ENCODE results near the gene SLC45A1.
A peak's percentile ranks its signal among the peaks of the same experiment; 100 is the strongest.

SLC45A1 gene

DNA sequence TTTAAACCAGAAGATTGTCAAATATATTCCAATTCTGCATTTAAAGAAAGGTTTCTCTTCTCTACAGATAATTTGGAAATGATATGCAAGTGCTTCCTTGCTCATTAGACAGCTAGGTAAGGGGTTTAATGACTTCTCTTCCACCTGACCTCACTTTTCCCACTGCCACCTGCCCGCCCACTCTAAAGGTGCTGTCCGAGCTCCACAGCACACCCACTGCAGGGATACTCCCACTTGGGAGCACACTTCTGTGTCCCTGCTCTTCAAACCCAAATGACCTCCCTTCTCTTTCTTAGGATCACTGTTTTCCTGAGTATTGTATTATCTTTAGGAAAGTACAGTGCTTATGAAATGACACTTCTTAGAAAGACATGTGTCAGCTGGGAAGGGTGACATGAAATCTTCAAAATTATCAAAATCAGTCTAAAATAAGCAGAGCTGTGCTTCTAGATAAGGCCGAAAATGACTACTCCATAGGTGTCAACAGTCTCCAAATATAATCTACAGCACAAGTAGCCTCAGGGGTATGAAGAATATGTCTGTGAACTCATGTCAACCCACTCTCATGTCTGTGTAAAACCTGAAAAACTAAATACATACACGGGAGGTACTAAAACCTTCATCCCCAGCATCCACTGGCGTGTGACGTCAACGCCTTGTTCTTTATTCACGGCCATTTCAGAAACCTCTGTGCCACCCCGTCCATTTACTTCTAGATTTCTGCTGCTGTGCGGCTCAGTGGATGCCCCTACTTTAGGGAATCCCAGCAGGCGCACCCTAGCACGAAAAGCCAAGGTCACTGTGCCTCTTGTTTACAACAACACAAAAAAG, 71.0 kb downstream of the SLC45A1 start:
- H2BK12ac ChIP-seq (ENCODE audit: low read length): no peak overlapping the region
- H3K14ac ChIP-seq (ENCODE audit: low read length): no peak overlapping the region
- no peak overlapping the region for H3K23ac ChIP-seq (ENCODE audit: low read length)

DNA sequence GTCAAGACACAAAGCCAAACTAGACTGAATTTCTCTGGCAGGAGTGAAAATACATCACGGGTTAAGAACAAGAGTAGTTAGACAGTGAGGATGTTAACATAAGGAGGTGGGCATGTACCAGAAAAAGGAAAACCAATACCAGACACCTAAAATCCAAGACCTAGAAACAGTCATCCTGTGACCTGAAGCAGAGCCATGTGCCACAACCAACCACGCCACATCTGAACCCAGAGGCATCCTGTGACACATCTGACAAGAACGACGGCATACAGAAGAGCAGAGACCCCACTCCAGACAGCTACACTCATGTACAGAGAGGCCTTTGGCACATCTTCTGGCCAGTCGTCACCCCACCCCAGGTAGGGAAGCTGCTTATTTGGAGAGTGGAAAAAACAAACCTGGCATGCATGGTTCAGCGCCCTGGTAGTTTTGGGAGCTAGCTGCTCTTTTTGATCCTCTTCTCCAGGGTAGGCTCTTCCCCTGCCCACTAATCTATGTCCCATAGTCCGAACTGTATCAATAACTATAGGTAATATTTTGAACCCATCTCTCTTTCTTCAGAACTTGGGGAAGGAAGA, 72.1 kb downstream of the SLC45A1 start:
- no peak overlapping the region for H3K23ac ChIP-seq (ENCODE audit: low read length)
- no CpG with 5 or more reads among the region's 7 CpGs for WGBS (ENCODE audit: extremely low coverage, insufficient coverage, insufficient read length)
- H2BK120ac ChIP-seq (ENCODE audit: insufficient read depth, low read length, poor library complexity): no peak overlapping the region
- H3K14ac ChIP-seq (ENCODE audit: low read length): no peak overlapping the region
- no peak overlapping the region for H3K4me2 ChIP-seq (ENCODE audit: low read length)
- H3K4me3 ChIP-seq (ENCODE audit: low read depth, low read length): no peak overlapping the region
- H3K18ac ChIP-seq (ENCODE audit: low read length): no peak overlapping the region
- no peak overlapping the region for H3K27ac ChIP-seq (ENCODE audit: low read depth, low read length)
- H3K79me2 ChIP-seq (ENCODE audit: control insufficient read depth, insufficient read depth, low read length, poor library complexity): no peaks in the 10 kb centered on the region
- H3K36me3 ChIP-seq (ENCODE audit: control insufficient read depth in 1 of 2, insufficient read depth in 2 of 2, low read length in 2 of 2): peaks cover 8 to 19% of the 10 kb centered on the region in 2 experiments
- H3K9me3 ChIP-seq (ENCODE audit: insufficient read depth, low read depth, low read length): no peaks in the 10 kb centered on the region
- H3K9ac ChIP-seq (ENCODE audit: low read length): no peak overlapping the region
- no peak overlapping the region for H4K12ac ChIP-seq (ENCODE audit: low read depth, low read length)
- no peaks in the 10 kb centered on the region for H3K27me3 ChIP-seq (ENCODE audit: insufficient read depth, low read length)
- no peak overlapping the region for H2AFZ ChIP-seq (ENCODE audit: insufficient read depth, low read length, poor library complexity)
- H3K79me1 ChIP-seq (ENCODE audit: low read length): no peaks in the 10 kb centered on the region
- peaks cover 0 to 14% of the 10 kb centered on the region in 2 experiments for H3K4me1 ChIP-seq (ENCODE audit: control insufficient read depth in 1 of 2, insufficient read depth in 2 of 2, low read length in 2 of 2)
- H3K4ac ChIP-seq (ENCODE audit: low read depth, low read length): no peak overlapping the region
- H2BK5ac ChIP-seq (ENCODE audit: low read depth, low read length, poor library complexity): no peak overlapping the region
- H4K8ac ChIP-seq (ENCODE audit: low read depth, low read length): no peak overlapping the region
- no peak overlapping the region for H4K91ac ChIP-seq (ENCODE audit: low read depth, low read length)
- no peak overlapping the region for H2AK5ac ChIP-seq (ENCODE audit: low read length)
- no peak for DNase-seq
- no peak overlapping the region for H2BK12ac ChIP-seq (ENCODE audit: low read length)

More for the DNA sequence above, 71.0 kb downstream of the SLC45A1 start:
- Histone ChIP-seq H4K91ac (ENCODE audit: low read depth, low read length) (no peak overlapping the region), H3K4ac (ENCODE audit: low read depth, low read length) (no peak overlapping the region), H3K79me1 (ENCODE audit: low read length) (no peaks in the 10 kb centered on the region), H2BK5ac (ENCODE audit: low read depth, low read length, poor library complexity) (no peak overlapping the region), H3K9me3 (ENCODE audit: insufficient read depth, low read depth, low read length) (no peaks in the 10 kb centered on the region), H4K12ac (ENCODE audit: low read depth, low read length) (no peak overlapping the region), H3K4me3 (ENCODE audit: low read depth, low read length) (no peak overlapping the region), H3K9ac (ENCODE audit: low read length) (no peak overlapping the region), H2AK5ac (ENCODE audit: low read length) (no peak overlapping the region), H3K79me2 (ENCODE audit: control insufficient read depth, insufficient read depth, low read length, poor library complexity) (no peaks in the 10 kb centered on the region), H3K18ac (ENCODE audit: low read length) (no peak overlapping the region), H3K4me2 (ENCODE audit: low read length) (no peak overlapping the region), H3K27me3 (ENCODE audit: insufficient read depth, low read length) (no peaks in the 10 kb centered on the region), H2BK120ac (ENCODE audit: insufficient read depth, low read length, poor library complexity) (no peak overlapping the region), H3K4me1 (ENCODE audit: control insufficient read depth in 1 of 2, insufficient read depth in 2 of 2, low read length in 2 of 2) (peaks cover 3 to 17% of the 10 kb centered on the region in 2 experiments), H4K8ac (ENCODE audit: low read depth, low read length) (no peak overlapping the region), H3K36me3 (ENCODE audit: control insufficient read depth in 1 of 2, insufficient read depth in 2 of 2, low read length in 2 of 2) (peaks cover 9 to 25% of the 10 kb centered on the region in 2 experiments), H3K27ac (ENCODE audit: low read depth, low read length) (no peak overlapping the region), H2AFZ (ENCODE audit: insufficient read depth, low read length, poor library complexity) (no peak overlapping the region)
- no peak for DNase-seq
- WGBS (ENCODE audit: extremely low coverage, insufficient coverage, insufficient read length): no CpG with 5 or more reads among the region's 12 CpGs

DNA sequence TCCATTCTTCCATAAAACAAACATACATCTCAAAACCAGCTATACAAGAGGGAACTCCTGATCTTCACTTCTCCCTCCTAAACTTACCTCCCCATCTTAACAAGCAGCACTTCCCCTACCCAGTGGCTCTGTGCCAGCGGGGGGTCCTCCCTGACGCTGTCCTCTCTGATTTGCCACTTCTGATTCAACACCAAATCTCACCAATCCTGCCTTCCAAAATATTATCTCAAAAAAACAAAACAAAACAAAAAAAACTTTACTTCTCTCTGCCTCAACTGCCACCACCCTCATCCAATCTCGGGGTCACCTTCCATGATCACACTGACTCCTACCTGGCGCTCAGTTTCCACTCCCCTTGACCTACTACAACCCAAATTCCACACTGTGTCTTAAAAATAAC, 72.8 kb downstream of the SLC45A1 start:
- Histone ChIP-seq H3K23ac (ENCODE audit: low read length) (no peak overlapping the region), H3K9me3 (ENCODE audit: insufficient read depth, low read depth, low read length) (no peaks in the 10 kb centered on the region), H2BK120ac (ENCODE audit: insufficient read depth, low read length, poor library complexity) (no peak overlapping the region), H3K4me3 (ENCODE audit: low read depth, low read length) (no peak overlapping the region), H2BK5ac (ENCODE audit: low read depth, low read length, poor library complexity) (no peak overlapping the region), H4K8ac (ENCODE audit: low read depth, low read length) (no peak overlapping the region), H3K36me3 (ENCODE audit: control insufficient read depth in 1 of 2, insufficient read depth in 2 of 2, low read length in 2 of 2) (peaks cover 8 to 17% of the 10 kb centered on the region in 2 experiments), H2BK12ac (ENCODE audit: low read length) (no peak overlapping the region), H3K79me2 (ENCODE audit: control insufficient read depth, insufficient read depth, low read length, poor library complexity) (no peaks in the 10 kb centered on the region), H3K14ac (ENCODE audit: low read length) (no peak overlapping the region), H3K4ac (ENCODE audit: low read depth, low read length) (no peak overlapping the region), H3K4me2 (ENCODE audit: low read length) (no peak overlapping the region), H3K4me1 (ENCODE audit: control insufficient read depth in 1 of 2, insufficient read depth in 2 of 2, low read length in 2 of 2) (peaks cover 2 to 15% of the 10 kb centered on the region in 2 experiments), H2AK5ac (ENCODE audit: low read length) (no peak overlapping the region), H3K27ac (ENCODE audit: low read depth, low read length) (no peak overlapping the region), H3K27me3 (ENCODE audit: insufficient read depth, low read length) (no peaks in the 10 kb centered on the region), H2AFZ (ENCODE audit: insufficient read depth, low read length, poor library complexity) (no peak overlapping the region), H3K9ac (ENCODE audit: low read length) (no peak overlapping the region), H4K12ac (ENCODE audit: low read depth, low read length) (no peak overlapping the region), H3K79me1 (ENCODE audit: low read length) (no peaks in the 10 kb centered on the region), H3K18ac (ENCODE audit: low read length) (no peak overlapping the region), H4K91ac (ENCODE audit: low read depth, low read length) (no peak overlapping the region)
- no peak for DNase-seq
- no CpG with 5 or more reads among the region's 4 CpGs for WGBS (ENCODE audit: extremely low coverage, insufficient coverage, insufficient read length)

DNA sequence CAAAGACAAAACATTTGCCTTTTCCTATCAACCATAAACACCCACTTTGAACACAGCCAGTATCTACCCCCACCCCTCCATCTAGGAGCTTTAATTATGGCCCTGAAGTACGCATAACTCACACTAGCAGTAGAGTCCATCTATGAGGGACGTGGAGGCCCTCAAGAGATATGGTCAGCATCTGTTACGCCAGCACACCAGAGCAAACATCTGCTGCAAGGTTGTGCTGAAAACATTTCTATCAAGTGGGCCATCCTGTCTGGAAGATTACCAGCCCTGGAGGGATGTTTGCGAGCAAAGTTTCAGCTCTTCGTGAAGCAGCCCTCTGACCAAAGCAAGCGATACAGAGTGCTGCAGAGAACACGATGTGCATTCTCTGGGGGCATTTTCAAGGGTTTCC, 74.6 kb downstream of the SLC45A1 start:
- Histone ChIP-seq H2BK5ac (ENCODE audit: low read depth, low read length, poor library complexity) (no peak overlapping the region), H3K4ac (ENCODE audit: low read depth, low read length) (no peak overlapping the region), H3K79me1 (ENCODE audit: low read length) (no peaks in the 10 kb centered on the region), H2AFZ (ENCODE audit: insufficient read depth, low read length, poor library complexity) (no peak overlapping the region), H4K12ac (ENCODE audit: low read depth, low read length) (no peak overlapping the region), H3K9ac (ENCODE audit: low read length) (no peak overlapping the region), H3K4me1 (ENCODE audit: control insufficient read depth in 1 of 2, insufficient read depth in 2 of 2, low read length in 2 of 2) (peaks cover 6 to 26% of the 10 kb centered on the region in 2 experiments), H3K27me3 (ENCODE audit: insufficient read depth, low read length) (no peaks in the 10 kb centered on the region), H3K18ac (ENCODE audit: low read length) (no peak overlapping the region), H4K8ac (ENCODE audit: low read depth, low read length) (no peak overlapping the region), H3K36me3 (ENCODE audit: control insufficient read depth in 1 of 2, insufficient read depth in 2 of 2, low read length in 2 of 2) (peaks cover 8 to 17% of the 10 kb centered on the region in 2 experiments), H3K4me3 (ENCODE audit: low read depth, low read length) (no peak overlapping the region), H3K79me2 (ENCODE audit: control insufficient read depth, insufficient read depth, low read length, poor library complexity) (no peaks in the 10 kb centered on the region), H2AK5ac (ENCODE audit: low read length) (no peak overlapping the region), H4K91ac (ENCODE audit: low read depth, low read length) (no peak overlapping the region), H3K14ac (ENCODE audit: low read length) (no peak overlapping the region), H3K23ac (ENCODE audit: low read length) (no peak overlapping the region), H3K27ac (ENCODE audit: low read depth, low read length) (no peak overlapping the region), H2BK12ac (ENCODE audit: low read length) (no peak overlapping the region), H3K9me3 (ENCODE audit: insufficient read depth, low read depth, low read length) (no peaks in the 10 kb centered on the region), H2BK120ac (ENCODE audit: insufficient read depth, low read length, poor library complexity) (no peak overlapping the region), H3K4me2 (ENCODE audit: low read length) (peak overlapping the region; percentile 11)
- DNase-seq: no peak
- no CpG with 5 or more reads among the region's 7 CpGs for WGBS (ENCODE audit: extremely low coverage, insufficient coverage, insufficient read length)

Measured in trophoblast cell (in vitro differentiated cells and primary cell).